ENCODE results near the gene HLX.

DNA sequence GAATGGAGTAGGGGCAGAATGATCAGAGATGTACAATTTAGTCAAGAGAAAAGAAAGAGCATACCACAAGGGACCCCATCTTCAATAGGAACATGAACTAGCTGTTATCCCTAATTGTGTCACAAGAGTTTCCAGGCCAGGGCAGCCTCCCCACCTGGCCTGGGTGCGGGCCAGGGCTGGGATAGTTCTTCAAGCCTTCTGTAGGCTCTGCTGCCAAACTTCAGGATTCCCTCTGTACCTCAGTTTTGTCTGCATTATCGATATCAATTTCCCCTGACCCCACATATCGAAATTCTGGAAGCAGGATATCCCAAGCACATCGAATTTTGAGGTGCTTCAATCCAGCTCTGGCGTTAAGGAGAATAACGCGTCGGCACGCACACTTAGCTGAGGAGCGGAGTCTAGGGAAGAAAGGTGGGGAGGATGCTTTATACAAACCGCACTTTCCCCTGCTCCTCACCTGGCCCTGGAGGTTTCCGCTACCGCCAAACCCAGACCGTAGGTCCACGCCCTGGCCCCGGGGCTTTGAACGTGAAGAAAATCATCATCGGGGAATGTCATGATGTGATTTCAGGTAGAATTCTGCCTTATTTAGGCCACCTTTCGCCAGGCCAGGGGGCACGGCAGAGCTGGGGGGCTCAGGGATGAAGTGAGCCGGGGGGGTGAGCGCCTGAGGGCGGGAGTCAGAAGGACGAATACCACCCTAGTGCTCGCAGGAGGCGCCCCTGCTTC lies 7.4 kb downstream of the HLX start:
- TF ChIP-seq, protein P1, sequence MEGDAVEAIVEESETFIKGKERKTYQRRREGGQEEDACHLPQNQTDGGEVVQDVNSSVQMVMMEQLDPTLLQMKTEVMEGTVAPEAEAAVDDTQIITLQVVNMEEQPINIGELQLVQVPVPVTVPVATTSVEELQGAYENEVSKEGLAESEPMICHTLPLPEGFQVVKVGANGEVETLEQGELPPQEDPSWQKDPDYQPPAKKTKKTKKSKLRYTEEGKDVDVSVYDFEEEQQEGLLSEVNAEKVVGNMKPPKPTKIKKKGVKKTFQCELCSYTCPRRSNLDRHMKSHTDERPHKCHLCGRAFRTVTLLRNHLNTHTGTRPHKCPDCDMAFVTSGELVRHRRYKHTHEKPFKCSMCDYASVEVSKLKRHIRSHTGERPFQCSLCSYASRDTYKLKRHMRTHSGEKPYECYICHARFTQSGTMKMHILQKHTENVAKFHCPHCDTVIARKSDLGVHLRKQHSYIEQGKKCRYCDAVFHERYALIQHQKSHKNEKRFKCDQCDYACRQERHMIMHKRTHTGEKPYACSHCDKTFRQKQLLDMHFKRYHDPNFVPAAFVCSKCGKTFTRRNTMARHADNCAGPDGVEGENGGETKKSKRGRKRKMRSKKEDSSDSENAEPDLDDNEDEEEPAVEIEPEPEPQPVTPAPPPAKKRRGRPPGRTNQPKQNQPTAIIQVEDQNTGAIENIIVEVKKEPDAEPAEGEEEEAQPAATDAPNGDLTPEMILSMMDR (IDR thresholded peaks at IDR 0.05): no peak
- no peak for TF ChIP-seq POLR2A (IDR thresholded peaks at IDR 0.05)
